Liver (tissue), 3 donors: ENCODE data around the gene CCDC187.

ENCODE experiments used
- ATF3 ChIP-seq: IDR thresholded peaks from 2 replicates; pipeline ENCODE4 v1.6.1; 2016; ENCODE audit warnings: antibody characterized with exemption
- CTCF ChIP-seq: fragments of 150-350 bp; IDR thresholded peaks from 2 replicates; pipeline ENCODE4 v1.5.1; 2017; ENCODE audit warnings: improper control_type of control experiment, low read depth, low read length; ENCODE audit not compliant: missing input control
- EGR1 ChIP-seq, 2 donors: IDR thresholded peaks; 2 replicates each; pipeline ENCODE4 v1.6.1; 2016 to 2018; ENCODE audit warnings: antibody characterized with exemption in 2 of 2, low read depth in 2 of 2
- HNF4A ChIP-seq, 2 donors: conservative IDR thresholded peaks; 2 replicates each; pipeline ENCODE4 v1.6.1; 2016; ENCODE audit warnings: antibody characterized with exemption in 2 of 2, mild to moderate bottlenecking in 2 of 2
- HNF4G ChIP-seq: IDR thresholded peaks from 2 replicates; pipeline ENCODE4 v1.6.1; 2016; ENCODE audit warnings: antibody characterized with exemption
- JUND ChIP-seq, 2 donors: IDR thresholded peaks; 2 replicates each; pipeline ENCODE4 v1.6.1; 2016; ENCODE audit warnings: antibody characterized with exemption in 2 of 2
- MAX ChIP-seq: IDR thresholded peaks from 2 replicates; pipeline ENCODE4 v1.6.1; 2016; ENCODE audit warnings: antibody characterized with exemption
- NR2F2 ChIP-seq: IDR thresholded peaks from 2 replicates; pipeline ENCODE4 v1.6.1; 2016; ENCODE audit warnings: antibody characterized with exemption
- REST ChIP-seq: IDR thresholded peaks from 2 replicates; pipeline ENCODE4 v1.6.1; 2016; ENCODE audit warnings: antibody characterized with exemption, mild to moderate bottlenecking
- RXRA ChIP-seq, 2 donors: IDR thresholded peaks; 2 replicates each; pipeline ENCODE4 v1.6.1; 2017 to 2018; ENCODE audit warnings: antibody characterized with exemption in 2 of 2, mild to moderate bottlenecking in 1 of 2
- SP1 ChIP-seq: IDR thresholded peaks from 2 replicates; pipeline ENCODE4 v1.6.1; 2018; ENCODE audit warnings: antibody characterized with exemption, mild to moderate bottlenecking
- TAF1 ChIP-seq: conservative IDR thresholded peaks from 2 replicates; pipeline ENCODE4 v1.6.1; 2016; ENCODE audit warnings: antibody characterized with exemption, mild to moderate bottlenecking
- TF ChIP-seq, protein P1 (sequence below): IDR thresholded peaks from 2 replicates; pipeline ENCODE4 v1.6.1; 2016; ENCODE audit warnings: antibody characterized with exemption
- donor health status: healthy.
- donor health status: healthy.

- TF ChIP-seq NR2F2 (no peak), CTCF (no peak), MAX (no peak), RXRA (IDR thresholded peaks at IDR 0.05) (peak in 1 of 2 donors; percentile 62), TAF1 (no peak), REST (no peak), HNF4G (no peak), EGR1 (IDR thresholded peaks at IDR 0.05; ENCODE audit: low read depth in 2 of 2) (no peak), JUND (IDR thresholded peaks at IDR 0.05) (no peak), SP1 (peak; percentile 74), HNF4A (conservative IDR thresholded peaks at IDR 0.05) (peak; percentile 27 to 44), ATF3 (no peak)
- TF ChIP-seq, protein P1, sequence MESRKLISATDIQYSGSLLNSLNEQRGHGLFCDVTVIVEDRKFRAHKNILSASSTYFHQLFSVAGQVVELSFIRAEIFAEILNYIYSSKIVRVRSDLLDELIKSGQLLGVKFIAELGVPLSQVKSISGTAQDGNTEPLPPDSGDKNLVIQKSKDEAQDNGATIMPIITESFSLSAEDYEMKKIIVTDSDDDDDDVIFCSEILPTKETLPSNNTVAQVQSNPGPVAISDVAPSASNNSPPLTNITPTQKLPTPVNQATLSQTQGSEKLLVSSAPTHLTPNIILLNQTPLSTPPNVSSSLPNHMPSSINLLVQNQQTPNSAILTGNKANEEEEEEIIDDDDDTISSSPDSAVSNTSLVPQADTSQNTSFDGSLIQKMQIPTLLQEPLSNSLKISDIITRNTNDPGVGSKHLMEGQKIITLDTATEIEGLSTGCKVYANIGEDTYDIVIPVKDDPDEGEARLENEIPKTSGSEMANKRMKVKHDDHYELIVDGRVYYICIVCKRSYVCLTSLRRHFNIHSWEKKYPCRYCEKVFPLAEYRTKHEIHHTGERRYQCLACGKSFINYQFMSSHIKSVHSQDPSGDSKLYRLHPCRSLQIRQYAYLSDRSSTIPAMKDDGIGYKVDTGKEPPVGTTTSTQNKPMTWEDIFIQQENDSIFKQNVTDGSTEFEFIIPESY: no peak
These were observed 8.1 kb downstream of the CCDC187 start for GRCh38 chr9:136295542-136296433.
